Body of pancreas (tissue), 4 donors: ENCODE results near the gene YIPF4. TPM values are rescaled to one million over a fixed set of nuclear protein-coding genes. Genes with fewer than 3 reads are reported as not detected.

Source experiments
- ATAC-seq: fragments of 150-250 bp; one replicate; pipeline ENCODE4 v1.9.1; 2016
- DNase-seq, 4 donors: peaks; one replicate each; pipeline ENCODE4 v3.0.0-alpha.2; 2019
- H3K27ac ChIP-seq, 4 donors: fragments of 200-600 bp; sonication (generic); 1 replicate in 3 of 4; 2 replicates in 1 of 4; pipeline versions ENCODE4 v1.5.1 to v1.6.1; 2016 to 2019; ENCODE audit warnings: mild to moderate bottlenecking in 1 of 4, mixed read lengths in 1 of 4, moderate library complexity in 1 of 4
- H3K27me3 ChIP-seq, 2 donors: fragments of 200-600 bp; sonication (generic); one replicate each; pipeline ENCODE4 v1.6.0; 2016; ENCODE audit warnings: mild to moderate bottlenecking in 1 of 2
- H3K36me3 ChIP-seq, 2 donors: fragments of 200-600 bp; sonication (generic); replicated peaks in 1 of 2; 2 replicates each; pipeline ENCODE4 v1.5.1; 2016; ENCODE audit warnings: low read depth in 2 of 2; ENCODE audit not compliant: insufficient read depth in 1 of 2
- H3K4me1 ChIP-seq: fragments of 200-600 bp; sonication (generic); one replicate; pipeline ENCODE4 v1.6.0; 2016
- H3K4me3 ChIP-seq, 2 donors: fragments of 200-600 bp; sonication (generic); 1 replicate in 1 of 2; 2 replicates in 1 of 2; pipeline ENCODE4 v1.5.1; 2016 to 2019
- H3K9me3 ChIP-seq, 3 donors: fragments of 200-600 bp; sonication (generic); 1 replicate in 2 of 3; 2 replicates in 1 of 3; pipeline ENCODE4 v1.5.1; 2016
- POLR2A ChIP-seq, 3 donors: fragments of 450-650 bp; IDR thresholded peaks; one replicate each; pipeline ENCODE4 v1.6.1; 2016; ENCODE audit warnings: antibody characterized with exemption in 3 of 3, mild to moderate bottlenecking in 2 of 3
- WGBS, 2 donors: methylation state at CpG; one replicate each; pipeline ENCODE4 v1.1.5; 2017; 5-methylcytosine and 5-hydroxymethylcytosine counted together
- intact Hi-C: fragments of 100-400 bp; cut with DNase I; formaldehyde crosslinking; loops from one replicate; pipeline ENCODE4 v1.15.1; 2023
- total RNA-seq, 2 donors: library from RNA; depleted of rRNA; stranded (reverse); fragments of >200 nt; gene quantifications; one replicate each; pipeline ENCODE4 v1.1.0, GENCODE V29; 2016
- TF ChIP-seq, protein P1 (sequence below), 7 experiments: fragments of 450-650 bp in 4 of 7; fragments of 200-600 bp in 3 of 7; sonication (generic) in 3 of 7; IDR thresholded peaks; one replicate each; pipeline ENCODE4 v1.5.1; 2016 to 2019; ENCODE audit warnings: antibody characterized with exemption in 7 of 7

YIPF4 gene
- total RNA-seq, 2 donors from 2014 or later, result 13.5 to 24.7 TPM

DNA sequence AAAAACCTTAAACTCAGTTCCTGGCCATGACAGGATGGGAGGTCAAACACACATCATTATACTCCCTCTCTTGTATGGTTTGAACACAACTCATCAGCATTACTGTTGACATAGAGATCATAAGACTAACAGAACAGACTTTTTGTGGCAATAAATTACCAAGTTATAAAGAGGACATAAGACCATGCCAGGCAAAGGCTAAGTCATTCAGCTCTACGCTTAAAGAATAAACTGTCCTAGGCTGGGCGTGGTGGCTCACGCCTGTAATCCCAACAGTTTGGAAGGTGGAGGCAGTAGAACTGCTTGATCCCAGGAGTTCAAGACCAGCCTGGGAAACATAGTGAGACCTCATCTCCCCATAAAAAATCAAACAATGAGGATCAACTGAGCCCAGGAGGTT, 29.4 kb upstream of the YIPF4 start:
- H3K27ac ChIP-seq, result no peak overlapping the region
- 96 to 97% methylated on average over 3 of the region's 3 CpGs for WGBS, 2 donors
- no peak for TF ChIP-seq POLR2A (IDR thresholded peaks at IDR 0.05)
- TF ChIP-seq, protein P1, sequence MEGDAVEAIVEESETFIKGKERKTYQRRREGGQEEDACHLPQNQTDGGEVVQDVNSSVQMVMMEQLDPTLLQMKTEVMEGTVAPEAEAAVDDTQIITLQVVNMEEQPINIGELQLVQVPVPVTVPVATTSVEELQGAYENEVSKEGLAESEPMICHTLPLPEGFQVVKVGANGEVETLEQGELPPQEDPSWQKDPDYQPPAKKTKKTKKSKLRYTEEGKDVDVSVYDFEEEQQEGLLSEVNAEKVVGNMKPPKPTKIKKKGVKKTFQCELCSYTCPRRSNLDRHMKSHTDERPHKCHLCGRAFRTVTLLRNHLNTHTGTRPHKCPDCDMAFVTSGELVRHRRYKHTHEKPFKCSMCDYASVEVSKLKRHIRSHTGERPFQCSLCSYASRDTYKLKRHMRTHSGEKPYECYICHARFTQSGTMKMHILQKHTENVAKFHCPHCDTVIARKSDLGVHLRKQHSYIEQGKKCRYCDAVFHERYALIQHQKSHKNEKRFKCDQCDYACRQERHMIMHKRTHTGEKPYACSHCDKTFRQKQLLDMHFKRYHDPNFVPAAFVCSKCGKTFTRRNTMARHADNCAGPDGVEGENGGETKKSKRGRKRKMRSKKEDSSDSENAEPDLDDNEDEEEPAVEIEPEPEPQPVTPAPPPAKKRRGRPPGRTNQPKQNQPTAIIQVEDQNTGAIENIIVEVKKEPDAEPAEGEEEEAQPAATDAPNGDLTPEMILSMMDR (IDR thresholded peaks at IDR 0.05), result no peak
- H3K27me3 ChIP-seq, result no peaks in the 10 kb centered on the region
- DNase-seq, result no peak
- H3K9me3 ChIP-seq, result no peaks in the 10 kb centered on the region
- no peaks in the 10 kb centered on the region for H3K36me3 ChIP-seq
- no peak for ATAC-seq
- H3K4me3 ChIP-seq, result no peak overlapping the region
- intact Hi-C loops, result no loop called here
- H3K4me1 ChIP-seq, result peaks cover 18% of the 10 kb centered on the region

DNA sequence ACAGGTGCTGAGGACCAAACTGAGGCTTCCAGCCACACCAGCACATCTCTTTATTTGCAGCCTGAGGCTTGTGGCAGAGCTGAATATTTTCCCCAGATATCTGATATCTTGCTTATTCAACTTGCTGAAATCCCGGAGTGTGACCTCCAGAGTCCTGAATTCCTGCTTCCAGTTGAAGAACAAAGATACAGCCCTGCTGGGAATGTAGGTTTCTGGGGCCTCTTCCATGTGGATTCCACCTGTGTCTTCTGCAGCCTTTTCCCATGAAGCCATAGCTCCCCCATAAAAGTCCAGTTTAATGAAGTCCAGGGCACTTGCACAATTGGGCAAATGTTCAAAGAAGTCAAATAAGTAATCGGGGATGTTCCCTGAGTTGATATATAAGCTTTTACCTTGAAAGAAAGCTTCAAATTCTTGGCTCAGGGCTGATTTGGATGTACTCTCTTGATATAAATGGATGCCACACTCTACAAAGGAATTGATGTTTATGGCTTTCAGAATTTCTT, 27.9 kb upstream of the YIPF4 start:
- H3K27me3 ChIP-seq, result no peaks in the 10 kb centered on the region
- WGBS, 2 donors, result 26 to 29% methylated on average over 2 of the region's 2 CpGs
- no peaks in the 10 kb centered on the region for H3K36me3 ChIP-seq
- no peak overlapping the region for H3K4me3 ChIP-seq
- TF ChIP-seq, protein P1 (IDR thresholded peaks at IDR 0.05), result no peak
- no peak for TF ChIP-seq POLR2A (IDR thresholded peaks at IDR 0.05)
- H3K4me1 ChIP-seq, result peaks cover 18% of the 10 kb centered on the region
- DNase-seq (peak in 2 of 4 donors; percentile 10 to 32), ATAC-seq (no peak)
- H3K9me3 ChIP-seq, result no peaks in the 10 kb centered on the region
- intact Hi-C loops, result no loop called here
- H3K27ac ChIP-seq, result no peak overlapping the region

DNA sequence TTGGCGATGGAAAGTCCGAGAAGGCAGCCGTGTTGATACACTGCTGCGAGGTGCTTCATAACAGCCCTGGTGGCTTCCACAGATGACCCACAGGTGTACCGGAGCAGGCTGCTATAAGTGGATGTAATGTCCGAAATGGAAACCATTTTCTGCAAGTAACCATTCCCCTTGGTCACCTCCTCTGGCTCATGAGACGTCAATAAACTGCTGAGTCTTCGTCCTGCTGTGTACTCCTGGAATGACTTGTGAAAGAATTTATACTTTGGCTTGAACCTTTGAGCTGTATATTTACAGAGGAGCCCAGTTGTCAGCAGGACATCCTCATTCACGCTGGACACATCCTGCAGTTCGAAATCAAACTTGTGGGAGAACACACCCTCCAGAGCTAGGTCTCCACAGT, 27.4 kb upstream of the YIPF4 start:
- H3K4me1 ChIP-seq, result peaks cover 18% of the 10 kb centered on the region
- H3K27me3 ChIP-seq, result no peaks in the 10 kb centered on the region
- H3K27ac ChIP-seq, result no peak overlapping the region
- TF ChIP-seq, protein P1 (IDR thresholded peaks at IDR 0.05), result no peak
- no peak for TF ChIP-seq POLR2A (IDR thresholded peaks at IDR 0.05)
- 84 to 85% methylated on average over 10 of the region's 10 CpGs for WGBS, 2 donors
- DNase-seq (no peak), ATAC-seq (no peak)
- no peaks in the 10 kb centered on the region for H3K9me3 ChIP-seq
- H3K4me3 ChIP-seq, result no peak overlapping the region
- no peaks in the 10 kb centered on the region for H3K36me3 ChIP-seq
- intact Hi-C loops, result no loop called here

DNA sequence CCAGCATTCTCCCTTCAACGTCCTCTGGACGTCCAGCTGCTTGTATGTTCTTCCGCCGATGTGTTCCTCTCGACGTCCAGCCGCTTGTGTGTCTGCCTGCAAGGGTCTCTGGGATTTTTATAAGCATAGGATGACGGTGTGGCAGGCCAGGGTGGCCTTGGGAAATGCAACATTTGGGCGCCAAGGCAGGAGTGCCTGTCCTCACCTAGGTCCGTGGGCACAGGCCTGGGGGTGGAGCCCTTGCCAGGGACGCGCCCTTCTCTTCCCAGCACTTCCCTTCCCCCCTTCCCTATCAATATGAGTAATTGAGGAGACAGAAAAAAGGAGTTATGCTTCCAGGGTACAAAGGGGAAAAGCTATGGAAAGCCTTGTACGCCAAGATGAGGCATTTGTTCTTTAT, 19.5 kb upstream of the YIPF4 start:
- ATAC-seq, result no peak
- TF ChIP-seq POLR2A (IDR thresholded peaks at IDR 0.05), result no peak
- TF ChIP-seq, protein P1 (IDR thresholded peaks at IDR 0.05), result no peak
- WGBS, 2 donors, result 82 to 87% methylated on average over 13 of the region's 13 CpGs
- intact Hi-C loops, result no loop called here
- no peak for DNase-seq
- H3K27me3 ChIP-seq, result no peaks in the 10 kb centered on the region
- H3K4me3 ChIP-seq, result no peak overlapping the region
- no peaks in the 10 kb centered on the region for H3K9me3 ChIP-seq
- no peak overlapping the region for H3K27ac ChIP-seq
- H3K4me1 ChIP-seq, result no peaks in the 10 kb centered on the region
- H3K36me3 ChIP-seq, result no peaks in the 10 kb centered on the region

DNA sequence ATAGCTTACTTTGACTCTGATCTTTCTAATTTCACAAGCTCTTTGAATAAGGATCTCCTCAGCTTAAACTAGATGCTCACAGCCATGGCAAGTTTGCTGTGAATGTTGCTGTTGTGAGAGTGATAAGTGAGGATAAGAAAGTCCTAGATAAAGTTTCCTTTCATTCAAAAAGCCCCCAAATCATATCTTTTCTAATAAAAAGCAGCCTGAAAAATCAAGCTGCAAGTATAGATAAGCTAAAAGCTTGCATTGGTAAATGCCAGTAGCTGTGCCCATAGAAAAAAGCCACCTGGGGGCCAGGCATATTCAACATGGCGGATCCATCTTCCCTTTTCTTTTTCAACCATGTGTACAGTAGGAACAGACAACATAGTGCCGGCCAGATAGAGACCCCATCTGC, 17.3 kb upstream of the YIPF4 start:
- whole genome bisulfite sequencing, 2 donors, result 78 to 89% methylated on average over 2 of the region's 2 CpGs

More for the DNA sequence above, 17.3 kb upstream of the YIPF4 start:
- Histone ChIP-seq H3K4me1 (peaks cover 4% of the 10 kb centered on the region), H3K9me3 (no peaks in the 10 kb centered on the region), H3K27me3 (no peaks in the 10 kb centered on the region), H3K4me3 (no peak overlapping the region), H3K36me3 (no peaks in the 10 kb centered on the region), H3K27ac (no peak overlapping the region)
- ATAC-seq (no peak), DNase-seq (no peak)
- no peak for TF ChIP-seq POLR2A (IDR thresholded peaks at IDR 0.05)
- TF ChIP-seq, protein P1 (IDR thresholded peaks at IDR 0.05), result no peak
- intact Hi-C loops, result no loop called here
